Thyroid gland (tissue), 4 donors: ENCODE data around the gene FGF7.

ENCODE experiments used
- POLR2A ChIP-seq, 2 donors: fragments of 450-650 bp; IDR thresholded peaks; one replicate each; pipeline ENCODE4 v1.6.1; 2017; ENCODE audit warnings: antibody characterized with exemption in 2 of 2, mild to moderate bottlenecking in 2 of 2, moderate library complexity in 1 of 2
- TF ChIP-seq, protein P1 (sequence below), 6 experiments: fragments of 200-600 bp in 3 of 6; fragments of 450-650 bp in 3 of 6; sonication (generic) in 3 of 6; IDR thresholded peaks; one replicate each; pipeline ENCODE4 v1.5.1; 2016 to 2019; ENCODE audit warnings: antibody characterized with exemption in 6 of 6, mild to moderate bottlenecking in 2 of 6, inconsistent platforms in 1 of 6, moderate library complexity in 1 of 6

DNA sequence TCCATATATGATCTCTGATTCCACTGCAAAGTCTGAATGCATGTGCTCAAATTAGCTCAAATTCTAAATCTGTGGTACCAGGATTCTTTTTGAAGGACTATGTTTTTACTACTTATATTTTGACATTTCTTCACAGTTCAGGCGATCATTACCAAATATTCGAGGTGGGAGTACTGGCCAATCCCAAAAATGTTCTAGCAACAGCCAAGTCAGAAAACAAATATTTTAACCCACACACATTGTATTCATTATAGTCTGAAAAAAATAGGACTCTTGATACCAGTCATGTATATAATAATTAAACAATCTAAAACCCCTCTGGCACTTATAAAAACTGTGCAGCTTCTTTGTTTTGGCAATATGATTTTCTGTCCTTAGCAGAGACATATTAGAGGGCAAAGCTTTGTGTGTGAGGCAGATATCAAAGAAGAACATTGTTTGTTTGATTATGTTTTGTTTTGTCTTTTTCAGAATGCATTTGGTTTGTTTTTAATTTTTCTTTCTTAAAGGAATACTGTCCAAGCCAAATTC lies 37.4 kb downstream of the FGF7 start:
- TF ChIP-seq POLR2A (IDR thresholded peaks at IDR 0.05) = no peak
- TF ChIP-seq, protein P1, sequence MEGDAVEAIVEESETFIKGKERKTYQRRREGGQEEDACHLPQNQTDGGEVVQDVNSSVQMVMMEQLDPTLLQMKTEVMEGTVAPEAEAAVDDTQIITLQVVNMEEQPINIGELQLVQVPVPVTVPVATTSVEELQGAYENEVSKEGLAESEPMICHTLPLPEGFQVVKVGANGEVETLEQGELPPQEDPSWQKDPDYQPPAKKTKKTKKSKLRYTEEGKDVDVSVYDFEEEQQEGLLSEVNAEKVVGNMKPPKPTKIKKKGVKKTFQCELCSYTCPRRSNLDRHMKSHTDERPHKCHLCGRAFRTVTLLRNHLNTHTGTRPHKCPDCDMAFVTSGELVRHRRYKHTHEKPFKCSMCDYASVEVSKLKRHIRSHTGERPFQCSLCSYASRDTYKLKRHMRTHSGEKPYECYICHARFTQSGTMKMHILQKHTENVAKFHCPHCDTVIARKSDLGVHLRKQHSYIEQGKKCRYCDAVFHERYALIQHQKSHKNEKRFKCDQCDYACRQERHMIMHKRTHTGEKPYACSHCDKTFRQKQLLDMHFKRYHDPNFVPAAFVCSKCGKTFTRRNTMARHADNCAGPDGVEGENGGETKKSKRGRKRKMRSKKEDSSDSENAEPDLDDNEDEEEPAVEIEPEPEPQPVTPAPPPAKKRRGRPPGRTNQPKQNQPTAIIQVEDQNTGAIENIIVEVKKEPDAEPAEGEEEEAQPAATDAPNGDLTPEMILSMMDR (IDR thresholded peaks at IDR 0.05) = no peak
